Hepatocyte (in vitro differentiated cells): Measurements from ENCODE around the gene GYG1. TPM values are rescaled to one million over a fixed set of nuclear protein-coding genes. Genes with fewer than 3 reads are reported as not detected.

ENCODE experiments used
- DNase-seq: peaks from one replicate; pipeline ENCODE4 v3.0.0-alpha.2; 2016; ENCODE audit warnings: low spot score
- H2AFZ ChIP-seq: fragments of 200-600 bp; sonication (generic); 2 replicates; pipeline ENCODE4 v1.6.0; 2016; ENCODE audit warnings: antibody characterized with exemption, mild to moderate bottlenecking
- H3K27ac ChIP-seq: fragments of 200-600 bp; sonication (generic); 2 replicates; pipeline ENCODE4 v1.5.1; 2016; ENCODE audit warnings: mild to moderate bottlenecking
- H3K27me3 ChIP-seq: fragments of 200-600 bp; sonication (generic); 2 replicates; pipeline ENCODE4 v1.6.1; 2016
- H3K36me3 ChIP-seq: fragments of 200-600 bp; sonication (generic); replicated peaks from 2 replicates; pipeline ENCODE4 v1.5.1; 2016; ENCODE audit warnings: low read depth; ENCODE audit not compliant: insufficient read depth
- H3K4me1 ChIP-seq: fragments of 200-600 bp; sonication (generic); 2 replicates; pipeline ENCODE4 v1.5.1; 2016; ENCODE audit warnings: mild to moderate bottlenecking, moderate library complexity; ENCODE audit not compliant: insufficient read depth
- H3K4me2 ChIP-seq: fragments of 200-600 bp; sonication (generic); 2 replicates; pipeline ENCODE4 v1.6.0; 2016
- H3K4me3 ChIP-seq: fragments of 200-600 bp; sonication (generic); 2 replicates; pipeline ENCODE4 v1.5.1; 2016; ENCODE audit warnings: mild to moderate bottlenecking
- H3K79me2 ChIP-seq: fragments of 200-600 bp; sonication (generic); 2 replicates; pipeline ENCODE4 v1.6.0; 2017; ENCODE audit warnings: mild to moderate bottlenecking
- H3K9me2 ChIP-seq: fragments of 200-600 bp; sonication (generic); replicated peaks from 2 replicates; pipeline ENCODE4 v1.6.0; 2017; ENCODE audit warnings: mild to moderate bottlenecking; ENCODE audit not compliant: insufficient read depth
- H3K9me3 ChIP-seq: fragments of 200-600 bp; sonication (generic); 2 replicates; pipeline ENCODE4 v1.5.1; 2016; ENCODE audit warnings: low read depth, mild to moderate bottlenecking
- H4K20me1 ChIP-seq: fragments of 200-600 bp; sonication (generic); 2 replicates; pipeline ENCODE4 v1.6.0; 2016; ENCODE audit warnings: mild to moderate bottlenecking; ENCODE audit not compliant: insufficient read depth, poor library complexity, severe bottlenecking
- CTCF ChIP-seq: fragments of 200-600 bp; sonication (generic); IDR thresholded peaks from 2 replicates; pipeline ENCODE4 v1.5.1; 2016; ENCODE audit warnings: antibody characterized with exemption, mild to moderate bottlenecking; ENCODE audit not compliant: poor library complexity
- EZH2 ChIP-seq: fragments of 200-600 bp; sonication (generic); IDR thresholded peaks from 2 replicates; pipeline ENCODE4 v1.6.1; 2016; ENCODE audit warnings: antibody characterized with exemption, mild to moderate bottlenecking, borderline replicate concordance
- EZH2phosphoT487 ChIP-seq: fragments of 200-600 bp; sonication (generic); IDR thresholded peaks from one replicate; pipeline ENCODE4 v1.6.1; 2018; ENCODE audit warnings: antibody characterized with exemption, mild to moderate bottlenecking, low read depth, moderate library complexity; ENCODE audit not compliant: unreplicated experiment, severe bottlenecking
- WGBS: methylation state at CpG from one replicate; pipeline ENCODE4 v1.1.6; 2016; ENCODE audit warnings: low lambda C conversion rate; ENCODE audit errors: missing lambda C conversion rate; 5-methylcytosine and 5-hydroxymethylcytosine counted together
- polyA plus RNA-seq: library from polyadenylated mRNA; unstranded; fragments of >200 nt; fragmentation: Nextera tagmentation; extraction: Ambion mirVana; gene quantifications from 2 replicates; pipeline ENCODE4 v1.2.1, GENCODE V29; 2016
- total RNA-seq: library from RNA; depleted of rRNA; stranded (reverse); fragments of >200 nt; gene quantifications from 2 replicates; pipeline ENCODE4 v1.2.3, GENCODE V29; 2014

GYG1 gene
- total and polyA plus RNA-seq, 2 experiments from 2014 or later: 26.2 to 50.3 TPM

DNA sequence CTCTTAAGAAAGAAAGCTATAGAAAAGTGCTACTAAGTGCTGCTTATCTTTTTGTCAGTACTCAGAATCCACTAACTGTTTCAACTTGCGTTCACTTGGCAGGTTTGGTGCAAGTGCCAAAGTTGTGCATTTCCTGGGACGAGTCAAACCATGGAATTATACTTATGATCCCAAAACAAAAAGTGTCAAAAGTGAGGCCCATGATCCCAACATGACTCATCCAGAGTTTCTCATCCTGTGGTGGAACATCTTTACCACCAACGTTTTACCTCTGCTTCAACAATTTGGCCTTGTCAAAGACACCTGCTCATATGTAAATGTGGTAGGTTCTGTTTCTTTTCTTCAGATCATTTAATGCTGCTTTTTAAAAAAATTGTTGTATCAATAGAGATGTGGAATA lies 32.6 kb downstream of the GYG1 start:
- Histone ChIP-seq H2AFZ (no peak overlapping the region), H3K27me3 (no peaks in the 10 kb centered on the region), H3K79me2 (no peaks in the 10 kb centered on the region), H3K4me3 (no peak overlapping the region), H4K20me1 (no peaks in the 10 kb centered on the region), H3K4me2 (no peak overlapping the region), H3K27ac (no peak overlapping the region), H3K4me1 (no peaks in the 10 kb centered on the region), H3K36me3 (peaks cover 9% of the 10 kb centered on the region), H3K9me2 (no peaks in the 10 kb centered on the region), H3K9me3 (peaks cover 6% of the 10 kb centered on the region)
- DNase-seq: no peak
- TF ChIP-seq CTCF (no peak), EZH2 (no peak), EZH2phosphoT487 (no peak)
- WGBS: 91% methylated on average over 3 of the region's 3 CpGs

DNA sequence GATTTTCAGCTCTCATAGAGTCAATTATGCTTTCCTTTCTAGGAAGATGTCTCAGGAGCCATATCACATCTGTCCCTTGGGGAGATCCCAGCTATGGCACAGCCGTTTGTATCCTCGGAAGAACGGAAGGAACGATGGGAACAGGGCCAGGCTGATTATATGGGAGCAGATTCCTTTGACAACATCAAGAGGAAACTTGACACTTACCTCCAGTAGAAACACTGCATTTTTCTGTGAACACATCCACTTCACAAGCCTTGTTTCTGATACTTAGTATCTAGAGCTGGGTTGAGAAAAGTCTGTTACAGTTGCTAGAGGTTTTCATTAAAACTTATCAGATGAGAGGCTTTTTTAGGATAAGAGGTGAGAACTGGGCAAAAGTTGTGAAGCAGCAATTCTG lies 35.4 kb downstream of the GYG1 start:
- Histone ChIP-seq H3K4me2 (no peak overlapping the region), H3K27ac (no peak overlapping the region), H3K9me2 (no peaks in the 10 kb centered on the region), H3K36me3 (peaks cover 9% of the 10 kb centered on the region), H2AFZ (no peak overlapping the region), H4K20me1 (no peaks in the 10 kb centered on the region), H3K79me2 (no peaks in the 10 kb centered on the region), H3K27me3 (no peaks in the 10 kb centered on the region), H3K4me3 (no peak overlapping the region), H3K4me1 (no peaks in the 10 kb centered on the region), H3K9me3 (peaks cover 6% of the 10 kb centered on the region)
- WGBS: 82% methylated on average over 4 of the region's 4 CpGs
- TF ChIP-seq EZH2phosphoT487 (no peak), CTCF (no peak), EZH2 (no peak)
- no peak for DNase-seq

GRCh38 chr3:149031096-149031495 lies 39.8 kb downstream of the GYG1 start:
- Histone ChIP-seq H2AFZ (no peak overlapping the region), H4K20me1 (no peaks in the 10 kb centered on the region), H3K9me2 (no peaks in the 10 kb centered on the region), H3K27ac (no peak overlapping the region), H3K4me1 (no peaks in the 10 kb centered on the region), H3K36me3 (no peaks in the 10 kb centered on the region), H3K9me3 (no peaks in the 10 kb centered on the region), H3K4me3 (no peak overlapping the region), H3K27me3 (no peaks in the 10 kb centered on the region), H3K4me2 (no peak overlapping the region), H3K79me2 (no peaks in the 10 kb centered on the region)
- no peak for DNase-seq
- 82% methylated on average over 2 of the region's 2 CpGs for WGBS
- TF ChIP-seq EZH2 (no peak), EZH2phosphoT487 (no peak), CTCF (no peak)

GRCh38 chr3:149037684-149038083 lies 46.3 kb downstream of the GYG1 start:
- H3K9me3 ChIP-seq: no peaks in the 10 kb centered on the region
- no peak overlapping the region for H3K4me3 ChIP-seq
- H3K36me3 ChIP-seq: no peaks in the 10 kb centered on the region
- H3K27me3 ChIP-seq: no peaks in the 10 kb centered on the region
- H3K9me2 ChIP-seq: no peaks in the 10 kb centered on the region
- 71% methylated on average over 4 of the region's 4 CpGs for WGBS
- no peak overlapping the region for H2AFZ ChIP-seq
- TF ChIP-seq EZH2phosphoT487 (no peak), EZH2 (no peak), CTCF (no peak)
- H3K4me2 ChIP-seq: no peak overlapping the region
- no peaks in the 10 kb centered on the region for H3K4me1 ChIP-seq
- no peak for DNase-seq
- no peaks in the 10 kb centered on the region for H4K20me1 ChIP-seq
- no peak overlapping the region for H3K27ac ChIP-seq
- H3K79me2 ChIP-seq: no peaks in the 10 kb centered on the region
